ENCODE measurements around the gene ZNF253. TPM values are rescaled to one million over a fixed set of nuclear protein-coding genes. Genes with fewer than 3 reads are reported as not detected.

ZNF253 gene
- total and polyA plus RNA-seq, 7 donors = 1.5 to 13.5 (median 6.1) TPM

GRCh38 chr19:19937403-19937802 is 71.7 kb downstream of the ZNF253 start:
- H3K36me3 ChIP-seq (ENCODE audit: insufficient read depth in 1 of 2, low read depth in 1 of 2) = peaks cover 0 to 7% of the 10 kb centered on the region in 2 donors
- intact Hi-C loops (cut with DNase I) = no loop called here
- H3K27ac ChIP-seq = no peak overlapping the region
- DNase-seq (no peak), ATAC-seq (no peak)
- WGBS, 3 donors = 95 to 100% (median 98%) methylated on average over 2 of the region's 2 CpGs
- TF ChIP-seq CTCF (IDR thresholded peaks at IDR 0.05) = no peak
- H3K27me3 ChIP-seq (ENCODE audit: insufficient read depth in 3 of 3, low read length in 2 of 3) = peaks cover 0 to 2% (median 0%) of the 10 kb centered on the region in 3 donors
- no peaks in the 10 kb centered on the region for H3K4me1 ChIP-seq
- no peak overlapping the region for H3K4me3 ChIP-seq
- peaks cover 43% of the 10 kb centered on the region for H3K9me3 ChIP-seq

GRCh38 chr19:19938449-19938848 is 72.8 kb downstream of the ZNF253 start:
- no peak for TF ChIP-seq CTCF (IDR thresholded peaks at IDR 0.05)
- H3K4me3 ChIP-seq = no peak overlapping the region

GRCh38 chr19:19943848-19944582 is 78.3 kb downstream of the ZNF253 start:
- ATAC-seq (no peak), DNase-seq (no peak)
- intact Hi-C loops (cut with DNase I) = no loop called here
- Histone ChIP-seq H3K27me3 (ENCODE audit: insufficient read depth in 3 of 3, low read length in 2 of 3) (peaks cover 3 to 9% (median 5%) of the 10 kb centered on the region in 3 donors), H3K36me3 (ENCODE audit: insufficient read depth in 1 of 2, low read depth in 1 of 2) (no peaks in the 10 kb centered on the region), H3K4me1 (no peaks in the 10 kb centered on the region), H3K9me3 (no peaks in the 10 kb centered on the region), H3K4me3 (no peak overlapping the region), H3K27ac (no peak overlapping the region)
- no peak for TF ChIP-seq CTCF (IDR thresholded peaks at IDR 0.05)
- 80 to 88% (median 87%) methylated on average over 8 of the region's 8 CpGs for WGBS, 3 donors

More at GRCh38 chr19:19938449-19938848, 72.8 kb downstream of the ZNF253 start:
- Histone ChIP-seq H3K27ac (no peak overlapping the region), H3K27me3 (ENCODE audit: insufficient read depth in 3 of 3, low read length in 2 of 3) (peaks cover 0 to 2% (median 0%) of the 10 kb centered on the region in 3 donors), H3K4me1 (no peaks in the 10 kb centered on the region), H3K36me3 (ENCODE audit: insufficient read depth in 1 of 2, low read depth in 1 of 2) (peaks cover 0 to 4% of the 10 kb centered on the region in 2 donors), H3K9me3 (peaks cover 36% of the 10 kb centered on the region)
- ATAC-seq (no peak), DNase-seq (no peak)
- intact Hi-C loops (cut with DNase I) = no loop called here
- WGBS, 3 donors = 24 to 31% (median 28%) methylated on average over 2 of the region's 2 CpGs

Other genes starting within 250 kb of the ZNF253 start
- under 1 TPM in 1 of 4 donors, not detected in 3; 0.17 TPM for gene PBX4, start 247.2 kb upstream of the ZNF253 start, total RNA-seq
- gene PBX4, start 247.2 kb upstream of the ZNF253 start, polyA plus RNA-seq = under 1 TPM in 2 of 3 donors, not detected in 1; 0.06 to 0.08 TPM
- gene LPAR2, start 237.7 kb upstream of the ZNF253 start, total RNA-seq = 1 to 10 TPM in 1 of 4 donors, under 1 TPM in 3; 0.42 to 1.5 (median 0.55) TPM
- under 1 TPM; 0.08 to 0.38 (median 0.27) TPM for gene LPAR2, start 237.7 kb upstream of the ZNF253 start, polyA plus RNA-seq
- 1 to 10 TPM; 1.4 to 2.3 (median 1.8) TPM for gene GMIP, start 222.2 kb upstream of the ZNF253 start, total RNA-seq
- 1 to 10 TPM in 1 of 3 donors, under 1 TPM in 2; 0.51 to 1.1 (median 0.83) TPM for gene GMIP, start 222.2 kb upstream of the ZNF253 start, polyA plus RNA-seq
- gene ATP13A1, start 202.2 kb upstream of the ZNF253 start, total RNA-seq = 10 to 100 TPM; 17.5 to 27.5 (median 21.4) TPM
- gene ATP13A1, start 202.2 kb upstream of the ZNF253 start, polyA plus RNA-seq = 10 to 100 TPM; 15.4 to 23.8 (median 20.6) TPM
- gene ZNF101, start 197.0 kb upstream of the ZNF253 start, total RNA-seq = 1 to 10 TPM; 1.5 to 3.1 (median 1.9) TPM
- gene ZNF101, start 197.0 kb upstream of the ZNF253 start, polyA plus RNA-seq = 1 to 10 TPM; 2.1 to 3.8 (median 2.5) TPM
- 1 to 10 TPM; 1.5 to 3.4 (median 2.1) TPM for gene ZNF14, start 132.8 kb upstream of the ZNF253 start, total RNA-seq
- gene ZNF14, start 132.8 kb upstream of the ZNF253 start, polyA plus RNA-seq = 1 to 10 TPM; 1.0 to 2.1 (median 1.7) TPM
- 10 to 100 TPM in 1 of 4 donors, 1 to 10 TPM in 3; 6.8 to 12.5 (median 8.7) TPM for gene ZNF506, start 44.1 kb upstream of the ZNF253 start, total RNA-seq
- gene ZNF506, start 44.1 kb upstream of the ZNF253 start, polyA plus RNA-seq = 1 to 10 TPM; 2.4 to 8.7 (median 2.7) TPM
- 1 to 10 TPM in 3 of 4 donors, under 1 TPM in 1; 0.69 to 2.3 (median 1.8) TPM for gene ZNF93, start 35.1 kb downstream of the ZNF253 start, total RNA-seq
- gene ZNF93, start 35.1 kb downstream of the ZNF253 start, polyA plus RNA-seq = 1 to 10 TPM in 1 of 3 donors, under 1 TPM in 2; 0.69 to 2.1 (median 0.94) TPM
- gene ZNF682, start 173.6 kb downstream of the ZNF253 start, total RNA-seq = 1 to 10 TPM in 1 of 4 donors, under 1 TPM in 3; 0.20 to 1.2 (median 0.77) TPM
- gene ZNF682, start 173.6 kb downstream of the ZNF253 start, polyA plus RNA-seq = 1 to 10 TPM in 1 of 3 donors, under 1 TPM in 2; 0.08 to 1.9 (median 0.78) TPM
- under 1 TPM in 3 of 4 donors, not detected in 1; 0.10 to 0.29 (median 0.24) TPM for gene ZNF90, start 212.1 kb downstream of the ZNF253 start, total RNA-seq
- gene ZNF90, start 212.1 kb downstream of the ZNF253 start, polyA plus RNA-seq = under 1 TPM; 0.13 to 0.45 (median 0.27) TPM